ENCODE measurements around the gene RHOT2. TPM values are rescaled to one million over a fixed set of nuclear protein-coding genes. Genes with fewer than 3 reads are reported as not detected.
"Not testable (repeated sequence)": the region's sequence is repeated elsewhere in the genome, so short reads cannot be mapped to it uniquely, and the experiment has no call there.

RHOT2 gene
- total RNA-seq, 1 donor from 2014 or later: 26.4 TPM

DNA sequence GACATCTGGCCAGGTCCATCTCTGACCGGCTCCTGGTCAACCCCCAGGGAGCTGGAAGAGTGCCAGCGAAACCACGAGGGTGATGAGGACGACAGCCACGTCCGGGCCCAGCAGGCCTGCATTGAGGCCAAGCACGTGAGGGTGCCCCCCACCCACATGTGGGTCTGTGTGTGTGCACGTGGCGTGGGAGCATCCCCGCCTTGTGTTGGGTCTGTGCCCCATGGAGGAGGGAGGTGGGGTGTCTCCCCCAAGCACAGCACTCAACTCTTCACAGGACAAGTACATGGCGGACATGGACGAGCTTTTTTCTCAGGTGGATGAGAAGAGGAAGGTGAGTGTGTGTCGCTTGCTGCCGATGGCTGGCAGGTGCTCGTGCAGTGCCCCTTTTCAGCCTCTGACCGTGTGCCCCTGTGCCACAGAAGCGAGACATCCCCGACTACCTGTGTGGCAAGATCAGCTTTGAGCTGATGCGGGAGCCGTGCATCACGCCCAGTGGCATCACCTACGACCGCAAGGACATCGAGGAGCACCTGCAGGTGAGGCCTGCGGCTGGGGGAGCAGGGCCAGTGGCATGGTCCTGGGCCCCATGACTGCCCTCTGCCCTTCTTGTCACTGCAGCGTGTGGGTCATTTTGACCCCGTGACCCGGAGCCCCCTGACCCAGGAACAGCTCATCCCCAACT, 14.0 kb downstream of the RHOT2 start:
- no peak for DNase-seq

GRCh38 chr16:682493-683395, 14.8 kb downstream of the RHOT2 start:
- DNase-seq: no peak

DNA sequence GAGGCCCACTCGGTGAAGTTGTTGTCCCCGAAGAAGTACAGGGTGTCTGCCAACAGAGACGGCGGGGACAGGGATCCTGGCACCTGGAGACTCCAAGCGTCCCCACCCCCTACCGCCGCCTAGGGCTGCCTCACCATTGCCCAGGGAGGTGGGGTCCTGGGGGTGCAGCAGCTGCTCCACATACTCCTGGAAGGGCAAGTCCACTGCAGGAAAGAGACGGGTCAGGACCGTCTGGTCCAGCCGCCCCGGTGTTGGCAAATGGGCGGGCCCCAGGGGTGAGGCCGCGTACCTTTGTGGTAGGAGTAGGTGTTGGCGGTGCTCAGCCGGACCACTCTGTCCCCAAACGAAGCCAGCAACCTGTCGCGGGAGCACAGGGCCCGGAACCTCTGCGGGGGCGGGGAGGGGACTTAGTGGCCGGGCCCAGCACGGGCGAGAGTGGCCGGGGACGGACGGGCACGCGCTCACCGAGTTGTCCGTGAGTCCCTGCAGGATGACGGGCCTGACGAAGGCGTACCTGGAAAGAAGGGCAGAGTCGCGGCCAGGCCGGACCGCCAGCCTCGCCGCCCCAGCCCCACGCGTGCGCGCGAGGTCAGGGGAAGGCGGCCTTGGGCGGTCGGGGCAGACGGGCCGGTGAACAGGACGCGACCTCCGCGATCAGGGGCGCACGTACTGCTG, 15.6 kb downstream of the RHOT2 start:
- DNase-seq: no peak

- peak; percentile 93 for DNase-seq
Observed at GRCh38 chr16:684071-684794, 16.3 kb downstream of the RHOT2 start, which contains the start of gene JMJD8. Gene JMJD8 (minus strand): TSS chr16:684334. CDS start chr16:684319, 15 bp downstream.

DNA sequence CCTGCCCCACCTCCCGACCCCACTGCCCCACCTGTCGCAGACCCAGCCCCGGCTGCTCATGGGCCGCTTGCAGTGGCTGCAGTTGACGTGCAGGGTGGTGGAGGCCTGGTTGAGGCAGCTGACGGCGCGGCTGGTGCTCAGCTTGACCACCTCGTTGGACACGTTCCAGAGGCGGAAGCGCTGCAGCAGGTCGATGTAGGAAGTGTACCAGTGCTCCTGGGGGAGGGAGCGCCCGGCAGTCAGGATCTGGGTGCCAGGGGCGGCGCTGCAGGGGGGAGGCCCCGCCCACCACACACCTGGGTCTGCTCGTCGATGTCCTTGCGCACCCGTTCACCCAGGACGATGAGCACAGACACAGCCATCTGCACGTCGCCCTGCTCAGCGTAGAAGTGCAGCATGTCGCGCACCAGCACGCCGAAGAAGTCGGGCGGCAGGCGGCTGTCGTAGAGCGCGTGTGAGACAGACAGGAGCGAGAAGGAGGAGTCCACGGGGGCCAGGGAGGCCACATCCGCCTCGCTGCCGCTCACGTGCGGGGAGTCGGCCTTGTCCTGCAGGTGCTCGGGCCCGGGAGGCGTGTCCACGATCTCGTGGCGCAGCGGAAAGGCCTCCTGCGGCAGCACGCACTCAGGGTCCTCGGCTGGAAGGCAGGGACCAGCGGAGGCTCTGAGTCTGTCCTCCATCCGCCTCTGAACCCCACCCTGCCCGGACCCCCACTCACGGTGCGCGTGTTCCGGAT, 17.2 kb downstream of the RHOT2 start:
- no peak for DNase-seq

GRCh38 chr16:685967-686366, 18.0 kb downstream of the RHOT2 start:
- no peak for DNase-seq

DNA sequence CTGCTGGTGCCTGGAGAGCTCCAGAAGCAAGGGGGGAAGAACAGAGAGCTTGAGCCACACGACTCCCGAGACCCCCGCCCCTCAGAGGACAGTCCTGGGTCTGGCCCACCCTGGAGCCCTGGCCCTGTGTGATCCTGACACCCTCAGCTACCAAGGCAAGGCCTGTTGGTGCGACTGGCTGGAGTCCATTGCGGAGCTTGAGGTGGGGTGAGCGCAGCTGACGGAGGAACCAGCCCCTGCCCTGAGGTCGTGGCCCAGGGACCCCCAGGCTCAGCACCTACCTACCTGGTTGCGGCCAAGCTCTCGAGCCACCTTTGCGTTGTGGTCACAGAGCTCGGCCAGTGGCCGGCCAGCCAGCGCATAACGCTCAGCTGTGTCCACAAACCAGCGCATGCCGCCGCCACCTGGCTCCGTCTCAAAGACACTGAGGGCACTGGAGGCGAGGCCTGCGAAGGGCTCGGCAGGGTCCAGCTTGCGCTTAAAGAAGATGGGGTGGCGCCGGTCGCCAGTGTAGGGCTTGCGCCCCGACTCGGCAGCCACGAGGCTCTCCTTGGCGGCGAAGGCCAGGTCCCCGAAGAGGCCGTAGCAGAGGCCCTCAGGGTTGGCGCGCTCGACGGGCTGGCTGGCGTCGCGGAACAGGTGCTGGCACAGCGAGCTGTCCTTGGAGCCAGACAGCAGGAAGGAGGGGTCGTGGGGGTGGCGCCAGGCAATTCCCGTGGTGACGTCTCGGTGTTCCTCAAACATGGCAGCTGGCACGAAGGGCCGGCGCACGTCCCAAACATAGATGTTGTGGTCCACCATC, 18.7 kb downstream of the RHOT2 start:
- no peak for DNase-seq

- no peak for DNase-seq
Observed at GRCh38 chr16:687499-687898, 19.6 kb downstream of the RHOT2 start.

DNA sequence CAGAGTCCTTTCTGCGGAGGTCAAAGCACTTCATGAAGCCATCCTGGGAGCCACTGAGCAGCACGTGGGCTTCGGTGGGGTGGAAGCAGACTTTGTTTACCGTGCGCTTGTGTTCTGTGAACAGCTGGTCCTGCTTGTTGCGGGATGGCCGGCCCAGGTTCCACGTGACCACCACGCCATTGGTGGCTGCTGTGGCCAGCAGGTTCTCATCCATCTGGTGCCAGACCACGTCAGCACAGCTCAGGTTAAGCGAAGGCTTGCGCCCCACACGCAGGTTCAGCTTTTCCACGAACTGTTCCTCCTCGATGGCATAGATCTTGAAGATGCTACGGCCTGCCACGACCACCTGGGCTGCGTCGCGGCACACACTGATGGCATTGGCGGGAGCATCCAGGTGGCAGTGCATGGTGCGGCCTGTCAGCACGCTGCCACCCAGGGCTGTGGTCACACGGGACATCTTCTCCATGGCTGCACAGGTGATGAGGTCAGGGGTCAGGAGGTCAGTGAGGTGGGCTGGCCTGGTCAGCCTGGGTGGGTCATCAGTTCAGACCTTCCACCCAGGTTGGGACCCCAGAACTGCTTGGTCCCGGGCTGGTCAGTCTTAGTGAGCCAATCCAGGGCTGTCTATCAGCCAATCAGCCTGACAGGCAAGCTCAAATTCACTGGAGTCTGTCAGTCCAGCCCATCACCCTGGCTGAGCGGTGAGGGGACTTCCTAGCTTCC, 21.4 kb downstream of the RHOT2 start:
- DNase-seq: no peak

DNA sequence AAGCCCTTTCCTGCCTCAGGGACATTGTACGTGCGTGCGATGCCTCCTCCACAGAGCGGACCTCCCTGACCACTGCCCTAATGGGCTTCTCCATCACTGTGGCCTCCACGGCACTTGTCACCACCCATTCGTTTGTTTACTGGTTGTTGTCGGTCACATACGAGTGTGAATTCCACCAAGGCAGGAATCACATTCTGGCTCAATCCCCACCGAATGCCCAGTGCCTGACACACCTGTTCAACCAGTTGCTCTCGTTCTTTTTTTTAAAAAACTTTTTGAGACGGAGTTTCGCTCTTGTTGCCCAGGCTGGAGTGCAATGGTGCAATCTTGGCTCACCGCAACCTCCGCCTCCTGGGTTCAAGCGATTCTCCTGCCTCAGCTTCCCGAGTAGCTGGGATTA, 23.3 kb downstream of the RHOT2 start:
- not testable (repeated sequence) for DNase-seq

DNA sequence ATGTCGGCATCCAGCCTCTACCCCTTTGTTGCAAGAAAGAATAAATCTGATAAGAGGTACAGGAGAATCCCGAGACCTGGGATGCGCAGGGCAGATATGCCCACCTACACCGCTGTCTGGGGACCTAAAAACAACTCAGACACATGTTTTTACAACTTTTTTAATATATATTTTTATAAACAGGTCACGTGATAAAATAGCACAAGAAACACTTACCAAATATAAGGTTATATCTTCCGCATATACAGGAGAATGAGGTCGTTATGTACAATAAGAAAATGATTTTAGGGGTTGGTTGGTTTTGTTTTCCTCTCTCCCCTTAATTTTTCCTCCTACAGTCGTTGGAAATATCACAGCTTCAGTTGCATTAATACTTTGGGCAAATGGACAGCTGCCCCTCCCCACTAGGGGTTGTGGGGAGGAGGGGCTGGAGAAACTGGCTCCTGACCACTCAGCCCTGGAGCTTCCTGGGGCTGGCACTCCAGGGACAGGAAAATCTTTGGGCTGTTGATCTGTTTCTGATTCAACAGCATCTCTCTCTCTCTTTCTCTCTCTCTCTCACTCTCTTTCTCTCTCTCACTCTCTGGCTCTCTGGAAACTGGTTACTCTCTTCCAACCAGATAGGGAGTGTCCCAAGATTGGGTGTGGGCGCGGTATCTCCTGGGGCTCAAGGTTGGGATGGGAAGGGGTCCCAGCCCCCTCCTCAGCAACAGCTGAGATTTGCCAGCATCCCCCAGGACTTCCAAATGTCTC, 24.6 kb downstream of the RHOT2 start:
- DNase-seq: no peak

GRCh38 chr16:693364-693763, 25.4 kb downstream of the RHOT2 start:
- DNase-seq: no peak

DNA sequence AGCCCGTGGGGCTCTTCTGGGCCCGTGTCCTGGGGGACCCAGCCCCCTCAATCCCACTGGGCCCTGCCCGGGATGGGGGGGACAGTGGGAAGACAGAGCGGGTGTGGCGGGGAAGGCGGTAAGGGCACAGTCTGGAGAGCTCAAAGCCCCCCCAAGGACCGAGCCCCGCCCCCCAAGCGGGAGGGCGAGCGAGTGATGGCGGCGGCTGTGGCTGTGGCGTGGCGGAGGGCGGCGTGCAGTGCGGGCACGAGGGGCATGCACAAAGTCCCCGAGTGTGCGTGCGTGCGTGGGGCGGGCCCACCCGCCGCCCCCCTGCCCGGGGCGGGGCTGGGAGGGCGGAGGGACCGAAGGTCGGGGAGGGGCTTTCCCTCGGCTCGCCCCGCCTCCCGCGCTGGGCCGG, 25.8 kb downstream of the RHOT2 start:
- DNase-seq: no peak

DNA sequence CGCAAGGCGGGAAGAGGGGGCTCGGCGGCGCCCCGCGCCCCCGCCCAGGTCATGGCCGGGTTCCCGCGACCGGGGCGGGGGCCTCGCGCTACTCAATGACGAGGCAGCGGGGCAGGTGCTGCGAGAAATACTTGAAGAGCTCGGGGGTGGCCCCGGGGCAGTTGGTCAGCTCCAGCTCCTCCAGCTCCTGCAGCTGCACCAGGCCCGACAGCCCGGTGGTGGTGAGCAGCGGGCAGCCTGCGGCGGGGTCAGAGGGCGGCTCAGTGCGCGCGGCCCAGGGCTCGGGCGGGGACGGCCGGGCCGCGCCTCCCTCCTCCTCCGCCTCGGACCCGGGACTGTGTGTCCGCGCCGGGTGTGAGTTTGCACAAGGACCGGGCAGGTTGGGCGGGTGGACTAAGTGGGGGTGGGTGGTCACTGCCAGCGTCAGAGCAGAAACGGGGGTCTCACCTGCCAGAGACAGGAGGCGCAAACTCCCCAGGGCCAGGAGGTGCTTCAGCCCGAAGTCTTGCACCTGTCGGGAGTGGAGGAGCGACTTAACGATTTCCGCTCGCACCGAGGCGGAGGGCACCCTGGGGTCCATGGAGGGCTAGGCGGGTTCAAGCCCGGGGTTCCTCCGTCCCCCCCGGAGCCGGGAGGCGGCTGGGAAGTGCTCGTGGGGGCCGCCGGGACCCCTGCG, 26.4 kb downstream of the RHOT2 start:
- DNase-seq: no peak

DNA sequence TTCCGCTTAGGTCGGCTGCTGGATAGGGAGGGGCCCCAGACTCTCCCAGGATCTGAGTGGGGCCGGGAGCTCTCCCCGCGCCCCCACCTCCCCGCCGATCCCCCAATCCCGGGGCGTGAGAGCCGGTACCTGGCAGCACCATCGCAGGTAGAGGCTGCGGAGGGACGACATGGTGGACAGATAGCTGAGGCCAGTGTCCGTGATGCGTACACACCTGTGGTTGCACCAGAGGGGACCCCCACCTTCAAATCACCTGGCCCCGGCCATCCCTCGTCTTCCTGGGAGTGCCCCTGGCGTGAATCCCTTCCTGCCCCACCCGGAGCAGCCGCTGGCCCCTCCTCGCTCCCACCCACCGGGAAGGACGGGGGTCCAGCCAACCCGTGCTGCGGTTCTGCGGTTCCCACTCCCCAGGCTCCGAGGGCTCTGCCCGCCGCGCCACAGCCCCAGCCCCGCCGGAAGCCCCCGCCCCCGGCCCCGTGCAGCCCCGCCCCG, 27.0 kb downstream of the RHOT2 start:
- DNase-seq: no peak

DNA sequence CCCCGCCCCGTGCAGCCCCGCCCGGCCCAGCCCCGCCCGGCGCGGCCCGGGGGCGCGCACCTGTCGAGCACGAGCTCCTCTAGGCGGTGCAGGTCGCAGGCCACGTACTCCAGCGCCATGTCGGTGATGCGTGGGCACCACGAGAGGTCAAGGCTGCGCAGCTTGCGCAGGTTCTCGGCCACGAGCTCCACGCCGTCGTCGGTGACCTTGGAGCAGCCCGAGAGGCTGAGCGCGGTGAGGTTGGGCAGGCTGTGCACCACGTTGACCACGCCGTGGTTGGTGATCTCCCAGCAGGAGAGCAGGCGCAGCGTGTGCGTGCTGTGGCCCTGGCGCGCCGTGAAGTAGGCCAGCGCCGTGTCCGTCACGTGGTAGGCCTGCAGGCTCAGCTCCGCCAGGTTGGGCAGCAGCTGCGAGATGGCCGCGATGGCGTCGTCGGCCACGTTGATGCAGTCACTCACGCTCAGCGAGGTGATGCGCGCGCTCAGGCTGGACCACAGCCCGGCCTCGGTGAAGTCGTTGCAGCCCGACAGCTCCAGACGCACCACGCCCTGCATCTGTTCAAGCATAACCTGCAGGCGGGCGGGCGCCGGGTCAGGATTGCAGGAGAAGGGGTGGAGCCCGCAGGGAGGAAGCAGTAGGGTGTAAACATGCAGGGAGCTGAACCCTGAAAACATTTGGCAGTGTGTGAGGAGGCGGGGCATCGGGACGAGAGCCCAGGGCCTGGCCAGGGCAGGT, 27.6 kb downstream of the RHOT2 start:
- DNase-seq: no peak

- no peak for DNase-seq
Observed at GRCh38 chr16:698911-699671, 31.2 kb downstream of the RHOT2 start.

All from skin of body (tissue), 2 donors.